ENCODE measurements around the gene KCNH2.

Gene KCNH2

DNA sequence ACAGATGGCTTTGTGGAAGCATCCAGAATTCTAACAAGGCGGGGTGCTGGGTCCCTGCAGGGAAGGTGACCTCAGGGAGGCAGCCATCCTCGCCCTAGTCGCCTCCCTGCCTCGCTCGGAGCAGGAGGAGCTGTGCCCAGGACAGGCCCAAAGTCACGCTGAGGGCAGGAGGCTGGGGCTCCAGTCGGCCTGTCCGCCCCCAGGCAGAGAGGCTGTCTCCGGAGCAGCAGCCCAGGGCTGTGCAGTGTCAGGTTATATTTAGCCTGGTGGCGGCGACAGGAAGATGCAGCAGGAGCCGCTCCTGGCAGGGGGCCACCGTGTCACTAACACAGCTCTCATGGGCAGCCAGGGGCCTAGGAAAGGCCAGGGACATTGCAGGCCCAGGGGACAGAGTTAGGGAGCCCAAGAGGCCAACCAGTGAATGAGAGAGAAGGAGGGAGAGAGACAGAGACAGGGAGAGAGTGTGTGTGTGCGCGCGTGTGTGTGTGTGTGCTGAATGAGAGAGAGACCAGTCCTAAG, 13.5 kb downstream of the KCNH2 start:
- peaks cover 65% of the 10 kb centered on the region for H3K4me1 ChIP-seq
- H3K27ac ChIP-seq: peak overlapping the region; percentile 48
- no peak for TF ChIP-seq Cebpa-rat (IDR thresholded peaks at IDR 0.05)
- peak overlapping the region; percentile 45; the same call in 1 of the 2 replicates for H3K4me3 ChIP-seq
- no peaks in the 10 kb centered on the region for H3K36me3 ChIP-seq
- H3K9me3 ChIP-seq: no peaks in the 10 kb centered on the region
- H3K27me3 ChIP-seq: no peaks in the 10 kb centered on the region
- H3K9ac ChIP-seq: peak overlapping the region; percentile 60; the same call in 1 of the 2 replicates
- H4K20me1 ChIP-seq: peaks cover 71% of the 10 kb centered on the region
- H3K4me2 ChIP-seq: peak overlapping the region; percentile 96

DNA sequence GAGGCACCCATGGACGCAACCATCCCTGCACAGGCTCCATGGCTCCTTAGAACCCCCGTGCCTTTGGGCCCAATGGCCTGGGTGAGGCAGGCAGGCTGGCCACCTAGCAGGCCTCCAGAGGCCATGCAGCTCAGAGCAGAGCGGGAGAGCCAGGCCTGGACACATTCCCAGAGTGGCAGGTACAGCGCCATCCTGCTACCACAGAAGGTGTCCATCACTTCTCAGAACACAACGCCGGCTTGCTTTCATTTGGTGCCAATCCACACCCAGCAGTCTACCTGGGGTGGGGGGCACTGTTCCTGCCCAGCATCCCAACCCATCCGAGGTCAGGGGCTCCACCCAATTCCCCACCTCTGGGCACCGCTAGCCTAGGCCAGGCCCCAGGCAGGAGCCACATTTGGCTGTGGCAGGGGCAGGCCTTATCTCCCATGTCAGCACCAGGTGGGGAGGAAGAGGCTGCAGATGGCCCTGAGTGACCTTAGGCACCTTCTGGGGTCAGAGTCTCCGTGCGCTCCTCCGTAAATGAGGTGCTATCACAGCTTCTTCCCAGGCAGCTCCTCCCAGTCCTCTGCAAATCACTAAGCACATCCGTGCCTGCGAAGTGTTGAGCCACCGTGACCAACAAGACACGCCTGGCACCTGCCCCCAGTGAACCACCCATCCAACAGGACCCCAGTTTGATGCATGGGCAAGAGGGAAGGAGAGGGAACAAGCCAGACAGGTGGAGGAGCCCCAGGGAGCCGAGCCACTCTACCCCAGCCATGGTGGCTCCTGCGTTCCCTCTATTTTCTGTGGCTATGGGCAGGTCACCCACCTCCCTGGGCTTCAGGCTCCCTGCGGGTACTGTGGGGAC, 14.2 kb downstream of the KCNH2 start:
- Histone ChIP-seq H3K27me3 (no peaks in the 10 kb centered on the region), H3K27ac (peak overlapping the region; percentile 48; the same call in 1 of the 2 replicates), H3K4me3 (no peak overlapping the region), H3K4me2 (peak overlapping the region; percentile 96), H3K36me3 (no peaks in the 10 kb centered on the region), H3K4me1 (peaks cover 67% of the 10 kb centered on the region), H3K9me3 (no peaks in the 10 kb centered on the region), H3K9ac (peak overlapping the region; percentile 60; the same call in 1 of the 2 replicates), H4K20me1 (peaks cover 71% of the 10 kb centered on the region)
- TF ChIP-seq Cebpa-rat (IDR thresholded peaks at IDR 0.05): no peak

DNA sequence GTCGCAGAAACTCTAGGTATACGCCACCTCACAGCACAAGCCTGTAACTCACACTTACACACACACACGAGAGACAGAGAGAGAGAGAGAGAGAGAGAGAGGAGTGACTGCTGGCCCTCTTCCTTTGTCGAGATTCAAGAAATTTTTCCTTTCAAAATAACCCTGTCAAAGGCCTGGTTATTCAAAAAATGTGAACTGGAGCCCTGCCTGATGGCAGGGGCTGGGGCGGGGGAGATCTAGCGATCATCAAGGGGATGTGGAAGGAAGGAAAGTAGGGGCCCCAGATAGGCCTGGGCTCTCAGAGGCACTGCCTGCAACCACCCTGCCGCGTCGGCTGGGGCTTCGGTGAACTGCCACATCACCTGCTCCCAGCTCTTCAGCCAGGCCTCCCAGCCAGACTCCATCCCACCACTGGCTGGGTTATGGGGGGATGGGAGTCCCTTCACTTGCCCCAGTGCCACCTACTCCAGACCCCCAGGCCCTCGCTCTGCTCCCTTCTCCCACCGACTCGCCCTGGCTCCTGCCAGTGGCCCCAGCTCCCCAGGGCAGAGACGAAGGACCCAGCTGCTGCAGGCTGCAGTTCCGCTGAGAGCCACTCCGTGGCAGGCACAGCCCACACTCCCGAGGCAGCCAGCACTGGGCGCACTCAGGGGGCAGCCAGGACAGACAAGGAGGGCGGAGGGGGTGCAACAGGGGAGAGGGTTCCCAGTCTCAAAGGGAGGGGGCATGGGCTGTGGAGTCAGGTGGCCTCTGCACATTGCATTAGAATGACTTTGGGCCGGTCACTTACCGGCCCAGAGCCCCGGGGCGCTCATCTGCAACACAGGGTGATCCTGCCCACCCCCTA, 15.3 kb downstream of the KCNH2 start:
- Histone ChIP-seq H3K4me1 (peaks cover 67% of the 10 kb centered on the region), H3K4me3 (no peak overlapping the region), H3K27me3 (no peaks in the 10 kb centered on the region), H3K36me3 (no peaks in the 10 kb centered on the region), H3K9ac (no peak overlapping the region), H4K20me1 (peaks cover 78% of the 10 kb centered on the region), H3K9me3 (no peaks in the 10 kb centered on the region), H3K4me2 (peak overlapping the region; percentile 80), H3K27ac (no peak overlapping the region)
- TF ChIP-seq Cebpa-rat (IDR thresholded peaks at IDR 0.05): no peak

DNA sequence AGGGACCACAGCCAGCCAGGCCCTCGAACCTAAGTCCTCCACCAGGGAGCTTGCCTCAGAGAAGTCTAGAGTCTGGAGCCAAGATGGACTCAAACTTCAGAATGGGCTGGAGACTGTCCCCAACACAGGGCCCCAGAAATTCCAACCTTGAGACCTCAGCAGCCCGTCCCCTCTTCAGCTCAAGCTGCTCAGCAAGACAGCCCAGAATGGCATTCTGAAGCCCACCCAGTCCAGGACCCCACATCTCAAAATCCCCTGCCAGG, 15.9 kb downstream of the KCNH2 start:
- no peak overlapping the region for H3K9ac ChIP-seq
- H3K4me1 ChIP-seq: peaks cover 67% of the 10 kb centered on the region
- no peaks in the 10 kb centered on the region for H3K9me3 ChIP-seq
- no peak overlapping the region for H3K4me3 ChIP-seq
- peaks cover 83% of the 10 kb centered on the region for H4K20me1 ChIP-seq
- TF ChIP-seq Cebpa-rat (IDR thresholded peaks at IDR 0.05): no peak
- H3K27ac ChIP-seq: no peak overlapping the region
- peak overlapping the region; percentile 80 for H3K4me2 ChIP-seq
- H3K27me3 ChIP-seq: no peaks in the 10 kb centered on the region
- H3K36me3 ChIP-seq: no peaks in the 10 kb centered on the region

DNA sequence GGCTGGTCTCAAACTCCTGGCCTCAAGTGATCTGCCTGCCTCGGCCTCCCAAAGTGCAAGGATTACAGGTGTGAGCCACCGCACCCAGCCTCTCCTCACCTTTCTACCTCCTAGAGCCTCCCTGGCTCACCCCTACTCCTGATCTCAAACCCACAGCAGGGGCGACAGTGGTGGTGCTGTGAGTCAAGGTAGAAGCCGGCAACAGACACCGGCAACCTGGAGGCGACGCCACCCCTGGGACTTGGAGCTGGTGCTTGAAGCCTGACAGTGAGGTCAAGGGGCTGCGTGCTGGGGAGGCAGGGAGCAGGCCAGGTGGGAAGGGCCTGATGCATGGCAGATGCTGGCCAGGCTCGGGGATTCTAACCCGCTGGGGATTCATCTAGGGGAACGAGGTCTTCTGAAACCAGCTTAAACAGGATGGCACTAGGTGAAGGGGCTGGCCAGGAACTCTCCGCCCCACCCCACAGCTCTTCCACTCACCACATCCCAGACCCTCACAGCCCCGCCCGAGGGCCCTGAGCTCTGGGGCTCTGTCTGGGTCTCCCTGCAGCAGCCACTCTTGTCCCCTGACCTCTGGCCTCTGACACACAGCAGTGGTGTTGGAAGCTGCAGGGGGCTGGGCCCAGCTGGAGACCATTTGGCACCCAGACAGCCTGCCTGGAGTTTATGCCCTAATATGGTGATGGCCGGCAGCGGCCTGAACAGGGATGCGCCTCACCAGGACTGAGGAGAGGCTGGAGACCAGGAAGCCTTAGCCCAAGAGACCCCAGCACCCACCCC, 16.4 kb downstream of the KCNH2 start:
- Histone ChIP-seq H3K9me3 (no peaks in the 10 kb centered on the region), H4K20me1 (peaks cover 86% of the 10 kb centered on the region), H3K4me1 (peaks cover 67% of the 10 kb centered on the region), H3K4me2 (peak overlapping the region; percentile 80), H3K36me3 (no peaks in the 10 kb centered on the region), H3K4me3 (no peak overlapping the region), H3K27me3 (no peaks in the 10 kb centered on the region), H3K9ac (peak overlapping the region; percentile 3; the same call in 1 of the 2 replicates), H3K27ac (no peak overlapping the region)
- TF ChIP-seq Cebpa-rat (IDR thresholded peaks at IDR 0.05): no peak

DNA sequence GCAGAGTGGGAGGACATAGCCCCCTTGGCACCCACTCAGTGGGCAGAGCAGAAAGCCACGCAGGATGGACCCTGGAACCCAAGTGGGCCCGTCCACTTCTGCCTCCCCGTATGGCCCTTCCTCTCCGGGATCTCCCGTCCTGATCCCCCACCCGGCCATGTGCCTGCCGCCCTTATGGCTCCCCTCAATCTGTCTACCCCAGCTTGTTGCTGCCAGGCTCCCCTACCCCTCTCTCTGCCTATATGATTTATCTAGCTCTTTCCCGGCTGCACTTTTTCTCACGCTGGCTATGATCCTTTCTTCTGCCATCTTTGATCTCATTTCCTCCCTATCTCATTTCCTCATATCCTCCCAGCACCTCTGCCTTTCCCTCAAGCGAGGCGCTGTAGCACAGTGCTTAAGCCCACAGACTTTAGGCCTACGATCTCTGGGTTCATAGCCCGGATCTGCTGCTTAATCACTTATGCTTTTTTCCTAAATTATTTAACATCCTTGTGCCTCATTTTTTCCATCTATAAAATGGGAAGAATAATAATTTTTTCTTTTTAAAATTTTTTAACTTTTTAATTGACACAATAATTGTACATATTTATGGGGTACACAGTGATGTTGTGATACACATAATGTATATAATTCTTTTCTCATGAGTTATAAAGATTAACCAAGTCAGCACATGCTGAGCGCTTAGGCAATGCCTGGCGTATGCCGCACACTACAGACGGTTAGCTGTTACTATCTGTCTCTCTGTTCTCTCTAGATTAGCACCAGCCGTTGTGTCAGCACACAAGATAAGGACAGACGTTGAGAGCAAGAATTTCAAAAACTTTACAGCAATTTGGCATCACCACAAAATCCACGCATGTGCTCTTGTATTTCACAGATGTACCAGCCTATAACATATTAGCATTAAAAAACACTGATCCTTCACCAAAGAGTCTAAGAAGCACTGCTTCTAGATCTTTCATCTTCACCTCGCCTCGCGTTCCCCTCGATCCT, 18.1 kb downstream of the KCNH2 start:
- peak overlapping the region; percentile 80 for H3K4me2 ChIP-seq
- no peak for TF ChIP-seq Cebpa-rat (IDR thresholded peaks at IDR 0.05)
- no peak overlapping the region for H3K9ac ChIP-seq
- peaks cover 56% of the 10 kb centered on the region for H3K4me1 ChIP-seq
- H3K36me3 ChIP-seq: no peaks in the 10 kb centered on the region
- H3K27ac ChIP-seq: no peak overlapping the region
- H3K27me3 ChIP-seq: no peaks in the 10 kb centered on the region
- no peaks in the 10 kb centered on the region for H3K9me3 ChIP-seq
- no peak overlapping the region for H3K4me3 ChIP-seq
- H4K20me1 ChIP-seq: peaks cover 78% of the 10 kb centered on the region

DNA sequence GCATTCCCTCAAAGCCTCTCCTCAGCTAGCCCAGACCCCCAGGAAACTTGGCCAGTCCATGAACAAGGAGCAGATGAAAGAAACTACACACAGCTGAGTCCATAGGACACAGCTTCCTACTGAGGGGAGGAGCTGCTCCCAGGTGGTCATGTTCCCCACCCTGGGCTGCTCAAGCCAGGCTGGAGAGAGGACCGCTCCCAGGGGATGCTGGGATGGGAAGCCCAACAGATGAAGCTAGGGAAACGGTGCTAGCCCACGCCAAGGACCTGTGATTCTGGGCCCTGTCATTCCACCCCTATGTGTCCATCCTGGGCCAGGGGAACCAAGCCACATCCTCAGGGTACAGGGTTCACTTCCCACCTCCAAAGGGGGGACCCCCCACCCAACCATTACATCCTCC, 19.0 kb downstream of the KCNH2 start:
- Histone ChIP-seq H3K9me3 (no peaks in the 10 kb centered on the region), H3K4me3 (no peak overlapping the region), H3K36me3 (no peaks in the 10 kb centered on the region), H4K20me1 (peaks cover 70% of the 10 kb centered on the region), H3K27me3 (no peaks in the 10 kb centered on the region), H3K9ac (no peak overlapping the region), H3K4me1 (peaks cover 46% of the 10 kb centered on the region), H3K4me2 (0 out of 2 replicates have a peak overlapping the region, but pooled peaks have one; percentile 6), H3K27ac (no peak overlapping the region)
- no peak for TF ChIP-seq Cebpa-rat (IDR thresholded peaks at IDR 0.05)

DNA sequence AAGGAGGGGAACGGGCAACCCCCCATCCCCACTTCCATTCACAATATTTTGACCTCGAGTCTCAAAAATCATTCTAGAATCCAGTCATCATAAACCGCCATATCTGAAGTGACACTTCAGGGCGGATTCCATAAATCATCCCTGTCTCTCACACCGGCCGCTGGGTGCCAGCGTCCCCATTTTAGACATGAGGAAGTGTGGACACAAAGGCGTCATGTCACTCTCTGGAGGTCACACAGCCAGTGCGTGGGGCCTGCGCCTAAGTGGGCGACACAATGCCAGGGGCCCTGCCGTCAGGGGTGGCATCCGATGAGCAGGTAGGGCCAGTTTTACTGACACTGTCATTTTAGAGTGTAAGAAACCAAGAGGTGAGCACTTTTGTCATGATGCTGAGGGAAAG, 19.5 kb downstream of the KCNH2 start:
- H3K4me3 ChIP-seq: no peak overlapping the region
- no peak overlapping the region for H3K27ac ChIP-seq
- no peaks in the 10 kb centered on the region for H3K27me3 ChIP-seq
- H3K9me3 ChIP-seq: no peaks in the 10 kb centered on the region
- no peak overlapping the region for H3K4me2 ChIP-seq
- H3K4me1 ChIP-seq: peaks cover 41% of the 10 kb centered on the region
- no peak for TF ChIP-seq Cebpa-rat (IDR thresholded peaks at IDR 0.05)
- no peak overlapping the region for H3K9ac ChIP-seq
- peaks cover 65% of the 10 kb centered on the region for H4K20me1 ChIP-seq
- H3K36me3 ChIP-seq: no peaks in the 10 kb centered on the region
